Astrocyte (in vitro differentiated cells and primary cell): ENCODE measurements around the gene TPM1. TPM values are rescaled to one million over a fixed set of nuclear protein-coding genes. Genes with fewer than 3 reads are reported as not detected.

Source experiments
- DNase-seq: peaks from one replicate; pipeline ENCODE4 v3.0.0-alpha.2; 2010; ENCODE audit warnings: low read depth
- FAIRE-seq: peaks from 2 replicates; lab custom pipeline; 2011; peaks lifted over from hg19 to GRCh38; lab: Jason Lieb, UNC
- H2AFZ ChIP-seq: 2 replicates; pipeline ENCODE4 v1.6.0; 2012; ENCODE audit warnings: low read depth, low read length, inconsistent platforms
- H3K27ac ChIP-seq: 2 replicates; pipeline ENCODE4 v1.5.1; 2011; ENCODE audit warnings: low read depth, low read length, inconsistent platforms
- H3K27me3 ChIP-seq: 2 replicates; pipeline ENCODE4 v1.6.0; 2011; ENCODE audit warnings: low read length, inconsistent platforms; ENCODE audit not compliant: insufficient read depth
- H3K36me3 ChIP-seq: 2 replicates; pipeline ENCODE4 v1.5.1; 2011; ENCODE audit warnings: low read length, inconsistent platforms; ENCODE audit not compliant: insufficient read depth
- H3K4me1 ChIP-seq: 2 replicates; pipeline ENCODE4 v1.5.1; 2011; ENCODE audit warnings: low read length, inconsistent platforms; ENCODE audit not compliant: insufficient read depth
- H3K4me2 ChIP-seq: 2 replicates; pipeline ENCODE4 v1.6.0; 2012; ENCODE audit warnings: low read length, inconsistent platforms
- H3K4me3 ChIP-seq: 2 replicates; pipeline ENCODE4 v1.5.1; 2011; ENCODE audit warnings: low read depth, mild to moderate bottlenecking, low read length, inconsistent platforms; ENCODE audit not compliant: insufficient read depth
- H3K79me2 ChIP-seq: 2 replicates; pipeline ENCODE4 v1.6.0; 2012; ENCODE audit warnings: mild to moderate bottlenecking, low read length, inconsistent platforms; ENCODE audit not compliant: insufficient read depth
- H3K9ac ChIP-seq: 2 replicates; pipeline ENCODE4 v1.6.0; 2012; ENCODE audit warnings: mild to moderate bottlenecking, low read length, inconsistent platforms
- H3K9me3 ChIP-seq: 2 replicates; pipeline ENCODE4 v1.5.1; 2012; ENCODE audit warnings: low read depth, mild to moderate bottlenecking, low read length, inconsistent platforms; ENCODE audit not compliant: insufficient read depth
- H4K20me1 ChIP-seq: 2 replicates; pipeline ENCODE4 v1.6.0; 2012; ENCODE audit warnings: low read length, inconsistent platforms; ENCODE audit not compliant: insufficient read depth
- H3K27ac Mint-ChIP-seq: one replicate; pipeline ENCODE4 v1.8.0; 2021; ENCODE audit warnings: mild to moderate bottlenecking, mixed read lengths; ENCODE audit not compliant: unreplicated experiment
- H3K27me3 Mint-ChIP-seq: one replicate; pipeline ENCODE4 v1.8.0; 2021; ENCODE audit warnings: low read depth, mixed read lengths; ENCODE audit not compliant: unreplicated experiment
- H3K36me3 Mint-ChIP-seq: one replicate; pipeline ENCODE4 v1.8.0; 2021; ENCODE audit warnings: low read depth, mixed read lengths; ENCODE audit not compliant: unreplicated experiment
- H3K4me1 Mint-ChIP-seq: one replicate; pipeline ENCODE4 v1.8.0; 2021; ENCODE audit warnings: low read depth, mixed read lengths; ENCODE audit not compliant: unreplicated experiment
- H3K4me3 Mint-ChIP-seq: one replicate; pipeline ENCODE4 v1.8.0; 2021; ENCODE audit warnings: mild to moderate bottlenecking, moderate library complexity, mixed read lengths; ENCODE audit not compliant: unreplicated experiment
- H3K9me3 Mint-ChIP-seq: one replicate; pipeline ENCODE4 v1.8.0; 2021; ENCODE audit warnings: mild to moderate bottlenecking, mixed read lengths; ENCODE audit not compliant: unreplicated experiment
- EZH2 ChIP-seq: IDR thresholded peaks from 2 replicates; pipeline ENCODE4 v1.6.1; 2012; ENCODE audit warnings: mild to moderate bottlenecking, low read length, inconsistent platforms; ENCODE audit not compliant: insufficient read depth
- total RNA-seq: library from RNA; stranded (reverse); gene quantifications from 2 replicates; pipeline ENCODE4 v1.2.1, GENCODE V29; 2021
- TF ChIP-seq, protein P1 (sequence below): IDR thresholded peaks from 2 replicates; pipeline ENCODE4 v1.5.1; 2011; ENCODE audit warnings: low read depth, mild to moderate bottlenecking, inconsistent platforms, low read length, moderate library complexity; ENCODE audit not compliant: insufficient read depth

Gene TPM1
- total RNA-seq, 1 donor from 2014 or later, result 2,922 TPM

DNA sequence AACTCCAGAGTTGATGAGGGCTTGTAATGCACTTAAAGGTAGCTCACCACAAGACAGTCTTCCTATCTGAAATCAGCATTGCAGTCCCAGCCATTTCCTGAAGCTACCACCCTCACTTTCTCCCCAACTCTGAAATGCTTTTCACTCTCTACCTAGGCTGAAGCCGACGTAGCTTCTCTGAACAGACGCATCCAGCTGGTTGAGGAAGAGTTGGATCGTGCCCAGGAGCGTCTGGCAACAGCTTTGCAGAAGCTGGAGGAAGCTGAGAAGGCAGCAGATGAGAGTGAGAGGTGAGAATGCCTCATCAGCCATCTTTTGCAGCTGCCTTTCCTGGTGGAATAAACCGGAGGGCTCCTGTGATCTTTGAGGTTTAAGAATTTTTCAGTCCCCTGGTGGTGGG lies 14.3 kb downstream of the TPM1 start:
- TF ChIP-seq, protein P1, sequence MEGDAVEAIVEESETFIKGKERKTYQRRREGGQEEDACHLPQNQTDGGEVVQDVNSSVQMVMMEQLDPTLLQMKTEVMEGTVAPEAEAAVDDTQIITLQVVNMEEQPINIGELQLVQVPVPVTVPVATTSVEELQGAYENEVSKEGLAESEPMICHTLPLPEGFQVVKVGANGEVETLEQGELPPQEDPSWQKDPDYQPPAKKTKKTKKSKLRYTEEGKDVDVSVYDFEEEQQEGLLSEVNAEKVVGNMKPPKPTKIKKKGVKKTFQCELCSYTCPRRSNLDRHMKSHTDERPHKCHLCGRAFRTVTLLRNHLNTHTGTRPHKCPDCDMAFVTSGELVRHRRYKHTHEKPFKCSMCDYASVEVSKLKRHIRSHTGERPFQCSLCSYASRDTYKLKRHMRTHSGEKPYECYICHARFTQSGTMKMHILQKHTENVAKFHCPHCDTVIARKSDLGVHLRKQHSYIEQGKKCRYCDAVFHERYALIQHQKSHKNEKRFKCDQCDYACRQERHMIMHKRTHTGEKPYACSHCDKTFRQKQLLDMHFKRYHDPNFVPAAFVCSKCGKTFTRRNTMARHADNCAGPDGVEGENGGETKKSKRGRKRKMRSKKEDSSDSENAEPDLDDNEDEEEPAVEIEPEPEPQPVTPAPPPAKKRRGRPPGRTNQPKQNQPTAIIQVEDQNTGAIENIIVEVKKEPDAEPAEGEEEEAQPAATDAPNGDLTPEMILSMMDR, result no peak
- TF ChIP-seq EZH2, result no peak
- peak overlapping the region; percentile 7 for H3K27ac ChIP-seq
- H3K27me3 ChIP-seq, result no peaks in the 10 kb centered on the region
- DNase-seq (no peak), FAIRE-seq (no peak)
- H3K36me3 ChIP-seq, result peaks cover 91% of the 10 kb centered on the region
- peak overlapping the region; percentile 12 for H3K4me3 Mint-ChIP-seq
- H3K27me3 Mint-ChIP-seq, result no peaks in the 10 kb centered on the region
- H3K36me3 Mint-ChIP-seq, result peaks cover 34% of the 10 kb centered on the region
- peak overlapping the region; percentile 96 for H3K27ac Mint-ChIP-seq
- no peak overlapping the region for H3K4me3 ChIP-seq
- peaks cover 43% of the 10 kb centered on the region for H3K4me1 ChIP-seq
- no peak overlapping the region for H2AFZ ChIP-seq
- H3K9ac ChIP-seq, result peak overlapping the region; percentile 13
- H3K4me2 ChIP-seq, result no peak overlapping the region
- H3K4me1 Mint-ChIP-seq, result peaks cover 67% of the 10 kb centered on the region
- H4K20me1 ChIP-seq, result peaks cover 95% of the 10 kb centered on the region
- no peaks in the 10 kb centered on the region for H3K9me3 ChIP-seq
- H3K9me3 Mint-ChIP-seq, result no peaks in the 10 kb centered on the region
- H3K79me2 ChIP-seq, result peaks cover 58% of the 10 kb centered on the region

DNA sequence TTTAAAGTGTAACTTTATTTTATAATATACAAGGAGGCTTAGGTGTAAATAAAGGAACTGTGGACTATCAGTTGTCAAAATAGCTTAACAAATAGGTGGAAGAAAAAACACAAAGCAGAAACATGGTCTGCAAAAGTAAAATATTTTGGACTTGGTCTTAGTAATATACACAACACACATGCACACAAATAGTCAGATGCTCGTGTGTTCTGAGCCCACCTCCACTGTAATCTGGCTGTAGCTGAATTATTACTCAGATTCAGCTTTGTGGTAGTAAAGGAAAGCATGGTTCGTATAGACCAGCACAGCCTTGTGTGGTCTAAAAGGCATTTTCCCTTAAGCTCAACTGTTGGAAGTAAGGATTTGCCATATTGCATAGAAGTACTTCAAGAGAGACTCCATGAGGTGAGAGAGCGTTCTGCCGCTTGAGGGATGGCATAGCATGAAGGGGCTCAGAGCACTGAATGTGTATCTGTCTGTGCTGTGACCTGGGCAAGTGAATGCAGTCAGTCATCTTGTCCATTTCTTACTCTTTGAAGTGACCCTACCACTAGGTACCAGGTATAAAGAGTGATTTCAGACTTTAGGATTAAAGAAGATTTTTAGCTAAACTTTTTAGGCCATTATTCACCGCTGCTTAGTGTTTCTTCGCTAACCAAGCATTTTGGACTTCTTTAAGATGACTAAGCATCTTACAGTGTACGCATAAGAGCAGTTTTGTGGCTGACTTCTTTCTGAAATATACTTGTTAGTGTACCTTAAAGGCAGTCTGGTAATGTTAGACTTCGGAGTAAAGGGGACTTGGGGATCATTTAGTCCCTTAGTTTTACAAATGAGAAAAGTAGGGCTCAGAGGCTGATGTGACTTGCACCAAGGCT lies 15.2 kb downstream of the TPM1 start:
- no peak overlapping the region for H3K4me2 ChIP-seq
- peaks cover 38% of the 10 kb centered on the region for H3K4me1 ChIP-seq
- Mint-ChIP-seq H3K9me3 (no peaks in the 10 kb centered on the region), H3K4me3 (peak overlapping the region; percentile 55), H3K4me1 (peaks cover 70% of the 10 kb centered on the region), H3K27me3 (no peaks in the 10 kb centered on the region), H3K36me3 (peaks cover 38% of the 10 kb centered on the region), H3K27ac (peak overlapping the region; percentile 96)
- H3K9me3 ChIP-seq, result no peaks in the 10 kb centered on the region
- peaks cover 58% of the 10 kb centered on the region for H3K79me2 ChIP-seq
- H3K27ac ChIP-seq, result peak overlapping the region; percentile 33
- H3K9ac ChIP-seq, result no peak overlapping the region
- FAIRE-seq, result no peak
- H2AFZ ChIP-seq, result no peak overlapping the region
- TF ChIP-seq EZH2, result no peak
- TF ChIP-seq, protein P1, result no peak
- H3K4me3 ChIP-seq, result no peak overlapping the region
- no peak for DNase-seq
- H3K27me3 ChIP-seq, result no peaks in the 10 kb centered on the region
- peaks cover 95% of the 10 kb centered on the region for H4K20me1 ChIP-seq
- H3K36me3 ChIP-seq, result peaks cover 92% of the 10 kb centered on the region

DNA sequence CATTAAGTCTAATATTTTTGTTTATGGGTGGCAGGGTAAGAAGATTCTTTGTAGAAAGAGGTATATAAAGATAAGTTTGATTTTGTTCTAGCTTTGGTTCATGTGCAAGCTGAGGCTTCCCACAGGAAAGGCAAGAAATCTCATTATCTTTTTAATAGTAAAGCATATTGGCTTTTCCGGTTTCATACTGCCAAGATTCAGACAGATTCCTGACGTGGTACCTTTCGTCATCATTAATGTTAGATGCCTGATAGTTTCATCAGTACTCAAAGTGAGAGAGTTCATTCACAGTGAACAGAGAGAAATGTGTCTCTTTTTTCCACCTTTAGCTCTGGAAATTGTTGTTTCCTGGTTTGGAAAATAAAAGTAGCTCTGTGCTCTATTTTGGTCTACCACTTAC lies 16.5 kb downstream of the TPM1 start:
- Histone ChIP-seq H3K27me3 (no peaks in the 10 kb centered on the region), H3K4me3 (no peak overlapping the region), H3K9me3 (no peaks in the 10 kb centered on the region), H3K4me2 (peak overlapping the region; percentile 3), H2AFZ (no peak overlapping the region), H3K9ac (peak overlapping the region; percentile 7), H3K4me1 (peaks cover 29% of the 10 kb centered on the region), H4K20me1 (peaks cover 96% of the 10 kb centered on the region), H3K27ac (peak overlapping the region; percentile 37), H3K79me2 (peaks cover 52% of the 10 kb centered on the region), H3K36me3 (peaks cover 97% of the 10 kb centered on the region)
- Mint-ChIP-seq H3K27me3 (no peaks in the 10 kb centered on the region), H3K9me3 (no peaks in the 10 kb centered on the region), H3K36me3 (peaks cover 39% of the 10 kb centered on the region), H3K27ac (peak overlapping the region; percentile 86), H3K4me1 (peaks cover 73% of the 10 kb centered on the region), H3K4me3 (peak overlapping the region; percentile 55)
- FAIRE-seq, result no peak
- TF ChIP-seq EZH2, result no peak
- TF ChIP-seq, protein P1, result no peak
- DNase-seq, result no peak
